Caki2 (cell line): ENCODE results near the gene LCP1. TPM values are rescaled to one million over a fixed set of nuclear protein-coding genes. Genes with fewer than 3 reads are reported as not detected.

ENCODE experiments used
- DNase-seq: peaks from one replicate; pipeline ENCODE4 v3.0.0-alpha.2; 2015; ENCODE audit warnings: low read depth
- in situ Hi-C: cut with HindIII; loops from 2 replicates; pipeline ENCODE4 v1.10.0; 2016; ENCODE audit warnings: low sequenced_read_pairs, low pct_unique_long_range_greater_than_20kb, mixed read lengths
- total RNA-seq: library from RNA; depleted of rRNA; stranded (reverse); fragments of >200 nt; shearing (Covaris generic); gene quantifications from 2 replicates; pipeline ENCODE4 v1.2.3, GENCODE V29; 2014; ENCODE audit warnings: low replicate concordance

LCP1 gene
- total RNA-seq, 1 experiment from 2014 or later, result not detected

DNA sequence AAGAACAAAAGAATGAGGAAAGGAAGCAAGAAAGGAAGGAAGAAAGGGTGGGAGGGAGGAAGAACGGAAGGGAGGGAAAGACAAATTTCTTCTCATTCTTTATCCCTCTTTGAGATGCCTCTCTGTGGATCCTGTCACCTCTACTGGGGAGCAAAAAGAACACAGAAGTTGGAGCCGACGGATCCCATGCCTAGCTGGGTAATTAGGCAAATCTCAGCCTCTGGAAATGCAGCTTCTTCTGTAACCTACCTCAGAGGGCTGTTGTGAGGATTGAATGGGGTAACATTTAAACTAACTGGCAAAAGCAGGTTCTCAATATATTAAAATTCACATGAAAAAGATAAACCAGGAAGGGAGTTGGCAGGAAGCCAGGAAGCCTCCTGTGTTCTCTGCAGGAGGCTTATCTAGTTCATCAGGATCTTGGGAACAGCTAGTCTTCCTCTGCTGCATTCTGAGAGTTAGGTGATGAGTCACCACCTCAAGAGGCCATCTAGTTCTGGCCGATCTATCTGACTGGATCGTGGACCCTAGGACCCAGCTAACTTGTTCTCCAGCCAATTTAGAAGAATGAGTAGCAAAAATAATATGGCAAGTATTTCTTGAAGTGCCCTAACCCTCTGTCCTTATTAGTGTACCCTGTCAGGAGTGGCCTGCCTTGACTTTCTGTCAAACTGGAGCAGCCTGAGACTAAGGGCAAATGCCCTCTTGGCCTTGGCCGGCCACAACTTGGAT is 61.9 kb downstream of the LCP1 start:
- DNase-seq, result no peak
- in situ Hi-C loops, result no loop called here

DNA sequence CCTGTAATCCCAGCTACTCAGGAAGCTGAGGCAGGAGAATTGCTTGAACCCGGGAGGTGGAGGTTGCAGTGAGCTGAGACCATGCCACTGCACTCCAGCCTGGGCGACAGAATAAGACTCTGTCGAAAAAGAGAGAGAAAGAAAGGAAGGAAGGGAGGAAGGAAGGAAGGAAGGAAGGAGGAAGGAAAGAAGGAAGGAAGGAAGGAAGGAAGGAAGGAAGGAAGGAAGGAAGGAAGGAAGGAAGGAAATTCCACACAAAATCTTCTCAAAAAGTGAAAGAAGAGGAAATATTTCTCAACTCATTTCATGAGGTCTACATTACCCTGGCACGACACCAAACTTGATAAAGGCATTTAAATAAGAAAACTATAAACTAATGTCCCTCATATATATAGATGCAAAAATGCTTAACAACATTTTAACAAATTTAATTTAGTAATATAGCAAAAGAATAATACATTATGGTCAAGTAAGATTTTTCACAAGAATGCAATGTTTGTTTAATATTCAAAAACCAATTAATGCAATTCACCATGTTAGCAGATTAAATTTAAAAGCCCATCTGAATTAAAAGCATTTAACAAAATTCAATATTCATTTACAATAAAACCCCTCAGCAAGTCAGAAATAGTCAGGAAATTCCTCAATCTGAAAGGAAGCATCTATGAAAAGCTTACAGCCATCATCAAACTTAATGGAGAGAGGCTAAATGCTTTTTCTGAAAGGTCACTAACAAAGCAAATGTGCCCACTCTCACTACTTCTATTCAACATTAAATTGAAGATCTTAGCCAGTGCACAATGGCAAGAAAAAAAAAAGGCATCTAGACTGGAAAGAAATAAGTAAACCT is 65.1 kb downstream of the LCP1 start:
- in situ Hi-C loops, result no loop called here
- DNase-seq, result no peak

DNA sequence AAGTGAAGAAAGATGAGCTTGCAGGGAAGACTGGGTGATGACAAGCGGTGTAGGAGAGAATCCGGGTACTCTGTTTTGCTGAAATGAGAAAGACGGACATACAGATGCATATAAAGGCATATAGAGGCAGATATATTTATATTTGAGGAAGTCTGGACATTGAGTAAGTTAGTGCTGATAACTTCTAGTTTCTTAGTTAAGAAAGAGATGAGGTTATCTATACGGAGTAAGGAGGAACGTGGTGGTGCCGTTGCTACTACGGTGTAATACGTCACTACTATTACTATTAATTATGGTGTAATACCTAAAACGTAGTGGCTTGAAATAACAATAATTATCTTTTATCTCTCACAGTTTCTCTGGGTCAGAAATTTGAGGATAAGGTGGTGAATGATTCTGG is 67.4 kb downstream of the LCP1 start:
- no peak for DNase-seq
- in situ Hi-C loops, result no loop called here

DNA sequence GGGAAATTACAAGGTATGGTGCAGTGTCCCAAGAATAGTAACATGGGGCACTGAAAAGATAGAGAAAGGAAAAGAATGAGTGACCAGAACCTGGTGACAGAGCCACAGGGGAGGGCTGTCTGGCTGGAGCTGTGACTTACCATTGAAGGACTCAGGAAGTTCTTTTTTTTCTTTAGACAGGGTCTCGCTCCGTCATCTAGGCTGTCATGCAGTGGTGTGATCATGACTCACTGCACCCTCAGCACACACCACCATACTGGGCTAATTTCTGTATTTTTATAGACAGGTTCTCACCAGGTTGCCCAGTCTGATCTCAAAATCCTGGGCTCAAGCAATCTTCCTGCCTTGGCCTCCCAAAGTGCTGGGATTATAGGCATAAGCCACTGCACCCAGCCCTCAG is 68.4 kb downstream of the LCP1 start:
- no peak for DNase-seq
- in situ Hi-C loops, result no loop called here

DNA sequence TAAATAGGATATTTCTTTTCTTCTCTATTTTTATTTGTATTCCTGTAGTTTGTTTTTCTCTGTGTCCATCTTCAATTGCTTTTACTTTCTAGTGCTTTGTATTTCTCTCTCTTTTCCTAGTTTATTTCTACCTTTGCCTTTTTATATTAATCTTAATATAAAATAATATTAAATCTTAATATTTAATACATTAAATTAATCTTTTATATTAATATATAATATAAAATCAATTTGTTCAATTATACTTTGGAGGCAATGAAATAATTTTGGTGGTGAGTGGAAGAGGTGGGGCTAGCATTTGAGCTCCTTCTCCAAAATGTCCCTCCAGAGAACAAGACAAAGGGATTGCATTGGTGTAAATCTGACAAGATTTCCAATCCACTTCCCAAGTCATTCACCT is 70.8 kb downstream of the LCP1 start:
- in situ Hi-C loops, result no loop called here
- no peak for DNase-seq

DNA sequence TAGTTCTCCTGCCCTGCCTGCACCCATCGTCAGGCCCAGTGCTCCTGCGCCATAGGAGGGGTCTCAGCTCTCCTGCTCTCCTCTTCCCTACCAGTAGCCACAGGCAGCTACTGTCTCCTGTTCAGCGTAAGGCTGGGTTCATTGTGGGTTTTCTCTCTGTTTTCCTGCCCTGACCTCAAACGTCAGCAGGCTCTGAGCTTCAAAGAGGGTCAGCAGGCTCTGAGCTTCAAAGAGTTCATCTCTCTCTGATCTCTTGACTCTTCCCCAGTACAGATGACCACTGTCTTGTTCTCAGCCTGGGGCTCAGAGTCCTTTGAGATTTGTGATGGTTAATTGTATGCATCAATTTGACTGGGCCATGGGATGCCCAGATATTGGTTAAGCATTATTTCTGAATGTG is 72.5 kb downstream of the LCP1 start:
- DNase-seq, result no peak
- in situ Hi-C loops, result no loop called here

DNA sequence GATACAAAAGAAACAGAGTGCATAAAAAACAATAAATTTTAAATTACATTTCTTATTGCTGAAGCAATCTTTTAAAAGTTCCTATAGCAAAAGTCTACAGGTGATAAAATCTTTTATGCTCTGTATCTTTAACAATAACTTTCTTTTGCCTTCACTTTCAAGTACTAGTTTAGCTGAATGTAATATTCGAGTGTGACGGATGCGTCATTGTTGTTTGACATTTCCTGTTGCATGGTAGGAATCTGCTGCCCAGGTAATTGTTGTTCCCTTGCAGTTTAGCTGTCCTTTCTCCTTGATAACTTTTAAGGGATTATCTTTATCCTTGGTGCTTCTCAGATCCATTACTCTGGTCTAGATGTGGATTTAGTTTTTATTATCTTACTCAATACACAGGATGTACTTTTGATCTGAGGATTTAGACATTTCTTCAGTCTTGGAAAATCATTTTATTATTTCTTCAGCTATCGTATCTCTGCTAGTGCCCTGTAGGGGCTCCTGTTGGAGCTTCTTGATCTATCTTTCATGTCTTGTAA is 75.1 kb downstream of the LCP1 start:
- in situ Hi-C loops, result no loop called here
- no peak for DNase-seq

DNA sequence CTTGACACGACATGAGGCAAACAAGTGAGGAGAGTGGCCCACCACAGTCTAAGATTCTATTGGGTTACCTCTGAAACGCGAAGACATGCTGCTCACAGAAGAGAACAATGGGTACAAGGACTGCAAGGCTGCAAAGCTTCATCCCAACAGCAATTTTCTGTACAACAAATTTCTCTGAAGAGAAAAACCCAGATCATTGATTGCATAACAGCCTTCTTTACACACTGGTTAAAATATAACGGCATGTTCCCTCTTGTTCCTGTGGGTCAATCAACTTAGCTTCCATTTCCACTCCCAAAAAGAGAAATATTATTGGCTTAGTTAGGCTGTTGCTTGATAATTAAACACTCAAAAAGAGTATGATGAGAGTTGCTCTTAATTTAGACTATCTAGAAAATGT is 77.1 kb downstream of the LCP1 start, which contains the start of gene CPB2:
CPB2 (minus strand) TSS at position 166 of the 400 bp plus-strand sequence; CDS start at position 142, 24 bp downstream.
- in situ Hi-C loops, result no loop called here
- DNase-seq, result no peak

DNA sequence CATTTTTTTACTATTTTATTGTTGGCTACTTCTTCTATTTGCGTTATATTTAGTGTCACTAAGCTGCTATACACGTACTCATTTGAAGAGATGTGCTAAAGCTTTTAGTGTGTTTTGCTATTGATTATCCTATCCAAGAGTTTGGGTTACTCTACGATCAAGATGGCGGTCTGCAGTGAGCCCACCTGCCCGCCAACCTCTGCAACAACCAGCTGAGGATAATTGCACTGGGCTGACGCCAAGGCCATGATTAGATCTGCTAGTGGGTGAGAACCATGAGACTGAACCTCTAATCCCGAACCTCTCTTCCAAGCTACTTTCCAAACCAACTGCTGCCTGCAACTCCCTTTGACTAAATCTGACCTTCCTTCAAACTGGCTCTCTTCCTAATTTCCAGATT is 78.9 kb downstream of the LCP1 start:
- DNase-seq, result no peak
- in situ Hi-C loops, result no loop called here

DNA sequence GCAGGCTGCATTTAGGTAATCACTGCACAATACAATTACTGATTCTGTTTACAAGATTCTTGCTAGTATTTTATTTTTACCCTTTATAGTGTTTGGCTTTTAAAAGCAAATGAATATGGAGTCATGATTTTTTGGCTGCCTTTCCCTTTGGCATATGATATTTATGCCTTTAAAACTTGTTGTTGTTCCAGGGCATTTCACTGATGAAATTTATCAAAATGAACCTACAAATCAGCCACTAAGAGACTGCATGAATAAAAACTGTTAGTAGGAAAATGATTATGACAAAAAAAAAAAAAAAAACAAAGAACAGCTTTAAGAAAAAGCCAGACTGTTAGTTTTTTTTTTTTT is 79.7 kb downstream of the LCP1 start:
- in situ Hi-C loops, result no loop called here
- no peak for DNase-seq

DNA sequence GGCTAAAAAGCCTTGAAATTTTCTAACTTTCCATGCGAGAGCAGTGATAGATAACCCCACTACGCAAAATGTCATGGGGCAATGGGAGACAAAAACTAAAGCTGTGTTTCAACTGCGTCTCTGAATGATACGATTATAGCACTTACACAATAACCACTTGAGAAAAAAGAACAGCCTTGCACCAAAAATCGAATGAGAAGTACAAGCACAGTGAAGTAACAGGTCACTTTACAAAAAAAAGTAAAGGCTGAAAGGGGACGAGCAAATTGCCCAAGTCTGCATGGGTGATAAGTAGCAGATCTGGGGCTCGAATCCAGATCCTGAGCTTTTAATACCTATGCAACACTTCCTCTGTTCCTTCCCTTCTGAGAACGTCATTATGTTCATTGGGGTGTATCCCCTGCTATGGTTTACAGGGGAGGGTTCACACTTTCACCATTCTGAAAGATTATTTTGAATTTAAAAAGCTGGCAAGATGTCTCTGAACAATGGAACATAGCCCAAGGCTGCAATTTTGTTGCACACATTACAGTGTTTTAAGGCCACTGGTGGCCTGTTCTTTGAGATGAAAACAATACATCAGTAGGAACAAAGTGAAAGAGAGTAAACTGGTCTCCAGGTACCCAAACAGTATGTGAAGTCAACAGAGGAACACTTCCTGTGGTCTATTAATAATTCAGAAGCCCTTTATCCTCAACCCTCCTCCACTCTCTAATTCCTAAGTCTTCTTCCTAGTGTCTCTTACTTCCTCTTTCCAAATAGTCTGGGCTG is 80.3 kb downstream of the LCP1 start:
- in situ Hi-C loops, result no loop called here
- no peak for DNase-seq

DNA sequence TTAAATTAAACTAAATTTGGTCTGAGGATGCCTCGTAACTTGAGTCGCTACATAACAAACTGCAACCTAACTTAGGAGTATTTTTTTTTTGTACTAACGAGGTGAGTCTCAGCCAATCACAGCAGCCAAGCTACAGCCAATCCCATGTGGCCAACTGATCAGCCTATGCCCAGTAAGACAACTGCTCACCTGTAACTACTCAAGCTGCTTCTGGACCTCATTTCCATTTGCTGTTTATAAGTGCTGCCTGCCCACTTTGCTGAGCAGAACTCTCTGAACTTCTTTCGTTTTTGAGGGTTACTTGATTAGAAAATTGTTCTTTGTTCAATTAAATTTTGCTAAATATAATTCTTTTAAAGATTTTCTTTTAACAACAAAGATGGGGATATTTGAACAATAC is 81.0 kb downstream of the LCP1 start:
- in situ Hi-C loops, result no loop called here
- no peak for DNase-seq

DNA sequence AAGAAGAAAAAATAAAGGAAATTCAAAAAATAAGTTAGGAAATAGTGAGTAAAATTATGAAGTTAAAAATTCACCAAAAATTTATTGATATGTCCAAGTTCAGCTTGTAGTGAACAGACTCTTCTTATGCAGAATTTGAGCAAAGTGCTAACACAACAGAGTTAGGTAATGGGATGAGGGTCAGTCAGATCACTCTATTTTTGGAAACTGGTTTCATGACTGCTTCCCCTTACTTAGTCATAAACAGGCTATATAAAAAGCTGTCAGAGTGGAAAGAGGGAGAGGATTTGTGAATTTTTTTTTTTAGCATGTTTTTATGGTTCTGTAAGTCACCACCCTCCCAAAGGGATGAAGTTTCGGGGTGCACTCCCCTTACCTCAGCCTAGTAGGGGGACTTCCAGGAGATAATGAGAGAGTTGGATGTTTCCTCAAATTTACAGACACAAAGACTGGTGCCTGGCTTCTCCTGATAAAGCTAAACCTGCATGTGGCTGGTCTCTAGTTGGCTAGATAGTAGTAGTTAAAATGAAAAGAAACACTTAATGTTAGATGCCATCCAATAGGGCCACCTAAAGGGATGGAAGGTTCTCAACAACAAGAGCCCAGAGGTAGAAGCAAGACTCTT is 81.7 kb downstream of the LCP1 start:
- in situ Hi-C loops, result no loop called here
- DNase-seq, result no peak

DNA sequence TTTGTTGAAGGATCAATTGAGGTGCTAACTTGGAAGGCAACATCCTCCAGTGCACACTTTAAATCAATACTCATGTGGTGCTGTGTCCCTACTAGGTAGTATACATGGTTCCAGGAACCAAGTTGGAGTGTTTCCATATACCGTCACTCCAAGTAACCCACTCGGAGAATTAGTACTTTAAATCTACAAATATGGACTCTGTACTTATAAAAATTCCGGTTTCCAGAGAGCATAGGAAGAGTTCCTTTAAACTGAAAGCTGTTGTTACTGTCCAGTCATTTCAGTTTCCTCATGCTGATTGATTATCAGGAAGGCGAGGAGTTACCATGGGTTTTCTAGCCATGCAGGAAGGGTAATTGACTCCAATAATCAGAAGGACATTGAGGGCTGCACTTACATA is 84.3 kb downstream of the LCP1 start:
- in situ Hi-C loops, result no loop called here
- no peak for DNase-seq

DNA sequence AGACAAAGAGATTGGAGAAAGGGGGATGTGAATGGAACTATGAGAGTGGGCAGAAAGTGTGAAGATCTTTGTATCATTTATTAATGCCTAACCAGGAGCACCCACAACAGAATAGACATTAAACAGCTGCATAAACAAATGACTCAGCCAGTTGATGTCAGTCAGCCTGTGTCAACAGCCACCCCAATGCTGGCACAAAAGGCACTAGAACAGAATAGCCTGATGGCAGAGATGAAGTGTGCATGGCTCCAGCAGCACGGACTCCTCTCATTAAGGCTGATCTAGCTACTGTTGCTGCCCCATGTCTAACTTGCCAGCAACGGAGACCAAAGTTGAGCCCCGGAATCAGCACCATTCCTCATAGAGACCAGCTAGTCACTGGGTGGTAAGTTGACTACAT is 85.0 kb downstream of the LCP1 start:
- no peak for DNase-seq
- in situ Hi-C loops, result no loop called here

DNA sequence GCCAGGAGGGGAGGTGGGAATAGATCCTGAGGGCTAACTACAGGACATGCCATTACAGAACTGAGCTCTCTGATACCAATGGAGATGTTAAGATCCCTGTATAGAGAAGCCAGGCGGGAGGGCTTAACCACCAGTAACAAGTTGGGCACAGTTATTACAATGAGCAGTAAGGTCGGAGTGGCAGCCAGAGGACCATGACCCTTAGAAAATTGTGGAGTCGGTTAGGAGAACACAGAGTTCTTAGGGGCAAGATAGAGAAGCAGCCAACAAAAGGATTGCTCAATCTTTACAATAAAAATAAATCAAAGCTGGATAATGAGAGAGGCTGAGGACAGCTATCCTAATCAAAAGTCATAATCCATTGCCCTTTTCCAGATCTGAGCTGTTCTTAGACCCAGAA is 87.5 kb downstream of the LCP1 start:
- no peak for DNase-seq
- in situ Hi-C loops, result no loop called here

DNA sequence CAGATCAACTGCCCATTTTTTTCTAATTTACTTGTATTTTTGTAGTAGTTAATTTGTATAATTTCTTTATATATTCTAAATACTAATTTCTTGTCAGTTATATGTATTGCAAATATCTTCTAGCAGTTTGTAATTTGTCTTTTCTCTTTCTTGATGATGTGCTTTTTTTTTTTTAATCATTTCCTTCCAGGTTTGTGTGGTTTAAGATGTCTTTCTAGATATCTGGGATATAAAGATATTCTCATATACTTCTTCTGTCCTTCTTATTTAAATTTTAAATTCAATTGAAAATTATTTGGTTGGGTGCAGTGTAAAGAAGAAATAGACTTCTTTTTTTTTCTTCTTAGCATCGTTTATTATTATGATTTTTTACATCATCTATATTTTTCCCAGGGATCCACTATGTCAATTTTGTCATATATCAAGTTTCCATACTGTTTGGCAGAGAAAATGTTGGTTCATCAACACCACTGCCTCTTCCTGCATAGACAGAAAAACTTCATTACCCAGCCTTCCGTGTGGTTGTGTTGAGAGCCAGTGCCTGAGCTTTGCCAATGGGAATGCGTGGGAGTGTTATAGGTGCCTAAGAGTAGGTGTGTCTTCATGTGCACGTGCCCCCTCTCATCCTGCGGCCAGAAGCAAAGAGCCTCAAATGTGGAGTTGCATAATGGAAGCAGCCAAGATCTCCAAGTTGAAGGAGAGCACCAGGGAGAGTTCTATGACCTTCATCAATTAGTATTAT is 93.0 kb downstream of the LCP1 start:
- no peak for DNase-seq
- in situ Hi-C loops, result no loop called here

DNA sequence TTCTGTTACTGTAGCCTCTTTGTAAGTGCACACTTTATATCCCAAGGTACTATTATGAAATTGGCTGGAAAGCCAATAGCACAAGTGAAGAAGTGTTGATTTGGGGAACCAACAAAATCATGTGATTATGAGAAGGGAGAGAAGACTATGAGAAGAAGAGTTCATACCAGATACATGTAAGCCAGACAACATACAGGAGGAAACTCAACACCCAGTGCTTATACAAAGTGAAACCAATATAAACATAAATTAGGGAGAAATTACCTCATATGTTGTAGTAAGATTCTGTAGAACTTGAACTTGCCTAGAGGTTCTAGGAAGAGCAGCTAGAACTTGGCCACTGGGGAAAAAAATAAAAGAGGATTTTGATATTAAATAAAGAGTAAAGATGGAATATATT is 94.5 kb downstream of the LCP1 start:
- no peak for DNase-seq
- in situ Hi-C loops, result no loop called here
